ENCODE data around the gene DENND5A.
"Not testable (repeated sequence)": the region's sequence is repeated elsewhere in the genome, so short reads cannot be mapped to it uniquely, and the experiment has no call there.

Gene DENND5A

GRCh38 chr11:9176136-9176535 is 89.0 kb downstream of the DENND5A start:
- DNase-seq (ENCODE audit: low spot score) = no peak

GRCh38 chr11:9172389-9172788 is 92.8 kb downstream of the DENND5A start:
- no peak for DNase-seq (ENCODE audit: low spot score)

DNA sequence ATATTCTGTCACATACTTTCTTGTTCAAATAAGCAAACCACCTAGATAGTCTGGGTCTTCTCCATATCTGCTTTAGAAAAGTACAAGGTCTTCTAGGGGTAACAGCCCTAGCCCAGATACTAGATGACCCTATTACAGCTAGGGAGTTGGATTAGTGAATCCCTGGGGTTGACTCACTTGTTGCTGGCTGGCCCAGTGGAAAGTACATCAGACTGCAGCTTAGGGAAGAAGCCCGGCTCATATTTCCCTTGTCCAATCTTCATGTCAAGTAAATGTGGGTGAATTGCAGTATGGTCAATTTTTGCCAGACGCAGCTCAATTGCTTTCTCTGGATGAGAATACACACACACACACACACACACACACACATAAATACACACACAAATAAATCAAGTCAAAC is 94.7 kb downstream of the DENND5A start:
- no peak for DNase-seq (ENCODE audit: low spot score)

- no peak for DNase-seq (ENCODE audit: low spot score)
Measured at GRCh38 chr11:9169595-9170295, 95.4 kb downstream of the DENND5A start.

GRCh38 chr11:9161991-9162390 is 103.2 kb downstream of the DENND5A start:
- not testable (repeated sequence) for DNase-seq (ENCODE audit: low spot score)

- DNase-seq (ENCODE audit: low spot score) = no peak
Measured at GRCh38 chr11:9160166-9160565, 105.0 kb downstream of the DENND5A start.

GRCh38 chr11:9158898-9159391 is 106.2 kb downstream of the DENND5A start:
- no peak for DNase-seq (ENCODE audit: low spot score)

GRCh38 chr11:9155930-9156329 is 109.2 kb downstream of the DENND5A start:
- no peak for DNase-seq (ENCODE audit: low spot score)

DNA sequence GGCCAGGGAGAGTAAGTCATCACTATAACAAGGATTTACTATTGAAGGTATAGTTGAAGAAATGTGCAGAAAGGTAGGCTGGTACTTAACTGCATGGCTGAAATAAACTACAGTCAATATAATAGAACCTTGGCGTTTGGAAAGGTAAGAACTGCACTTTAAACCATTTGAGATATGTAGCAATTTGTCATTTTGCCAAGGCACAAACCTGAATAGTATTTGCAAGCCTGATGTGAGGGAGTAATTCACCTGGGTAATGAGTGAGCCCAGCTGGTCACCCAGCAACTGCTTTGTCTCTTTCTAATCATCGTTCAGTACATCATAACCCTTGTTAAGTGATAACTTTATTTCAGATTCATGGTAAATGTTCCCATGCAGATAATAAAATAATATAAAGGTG is 111.5 kb downstream of the DENND5A start:
- no peak for DNase-seq (ENCODE audit: low spot score)

GRCh38 chr11:9151631-9152030 is 113.5 kb downstream of the DENND5A start:
- no peak for DNase-seq (ENCODE audit: low spot score)

DNA sequence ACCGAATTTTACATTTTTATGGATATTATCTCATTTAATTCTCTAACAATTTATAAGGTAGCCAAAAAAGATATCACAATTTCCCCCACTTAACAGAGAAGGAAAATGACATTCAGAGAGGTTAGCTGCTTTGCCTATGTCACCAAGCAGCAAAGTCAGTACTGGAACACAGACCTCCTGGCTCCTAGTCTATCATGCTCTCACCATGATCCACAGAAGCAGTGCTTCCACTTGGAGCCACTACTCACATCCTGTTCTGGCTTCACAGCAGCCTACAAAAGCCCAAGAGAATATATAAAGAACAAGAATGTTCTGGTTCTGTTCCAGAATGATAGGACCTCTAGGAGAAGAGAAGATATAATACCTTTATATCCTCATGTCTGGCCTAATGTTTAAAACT is 114.2 kb downstream of the DENND5A start:
- DNase-seq (ENCODE audit: low spot score) = no peak

DNA sequence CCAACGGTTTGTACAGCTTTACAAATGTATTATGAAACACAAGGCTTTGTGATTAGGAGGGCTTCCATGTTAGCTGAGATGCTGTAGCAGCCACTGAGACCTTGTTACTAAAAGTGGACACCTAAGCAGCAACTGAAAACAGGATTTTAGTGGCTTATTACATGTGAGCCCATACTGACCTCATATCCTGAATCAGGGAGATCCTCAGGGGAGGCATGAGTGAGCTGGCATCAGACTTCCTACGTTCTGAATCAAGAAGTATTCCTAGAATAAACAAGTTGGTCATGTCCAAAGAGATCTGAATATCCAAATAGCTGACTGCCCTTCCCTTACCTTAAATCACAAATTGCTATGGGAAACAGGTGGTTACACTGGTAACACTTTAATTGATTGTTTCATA is 114.6 kb downstream of the DENND5A start:
- no peak for DNase-seq (ENCODE audit: low spot score)

- DNase-seq (ENCODE audit: low spot score) = no peak
Measured at GRCh38 chr11:9148727-9149126, 116.4 kb downstream of the DENND5A start.

DNA sequence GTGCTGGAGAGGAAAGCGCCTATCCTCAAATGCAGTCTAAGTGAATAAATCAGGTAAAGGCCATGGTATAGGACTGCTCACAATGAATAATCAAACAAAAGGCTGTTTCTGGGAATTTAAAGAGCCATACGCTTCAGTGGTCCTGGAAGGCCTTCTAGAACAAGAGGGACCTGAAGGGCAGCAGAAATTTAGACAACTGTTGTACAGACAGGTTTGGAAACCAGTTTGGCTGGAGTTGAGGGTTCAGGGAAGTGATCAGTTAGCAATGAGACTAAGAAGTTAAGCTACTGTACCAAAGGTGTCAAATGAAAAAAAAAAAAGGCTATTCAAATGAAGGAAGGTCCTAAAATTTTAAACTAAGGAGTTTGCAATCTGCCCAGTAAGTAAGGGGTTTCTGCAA is 117.1 kb downstream of the DENND5A start:
- no peak for DNase-seq (ENCODE audit: low spot score)

- DNase-seq (ENCODE audit: low spot score) = no peak
Measured at GRCh38 chr11:9146477-9146876, 118.7 kb downstream of the DENND5A start.

DNA sequence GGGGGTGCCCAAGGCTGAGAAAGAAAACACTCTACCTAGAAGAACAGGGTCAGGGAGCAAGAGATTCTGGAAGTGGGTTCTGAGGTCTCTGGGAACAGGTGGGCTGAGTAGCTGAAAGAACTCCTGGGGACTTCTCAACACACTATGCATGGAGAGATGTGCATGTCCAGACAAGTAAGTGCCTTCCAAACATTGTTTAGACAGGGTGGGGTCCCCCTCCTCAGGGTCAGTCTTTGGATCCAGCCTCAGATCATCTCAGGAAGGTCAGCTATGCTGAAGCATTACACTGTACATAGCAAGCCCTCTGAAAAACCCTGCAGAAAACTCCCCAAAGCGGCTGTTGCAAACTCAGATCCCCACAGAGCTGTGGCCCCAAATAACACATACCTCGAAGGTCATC is 119.9 kb downstream of the DENND5A start:
- DNase-seq (ENCODE audit: low spot score) = no peak

GRCh38 chr11:9144828-9145227 is 120.3 kb downstream of the DENND5A start:
- DNase-seq (ENCODE audit: low spot score) = no peak

DNA sequence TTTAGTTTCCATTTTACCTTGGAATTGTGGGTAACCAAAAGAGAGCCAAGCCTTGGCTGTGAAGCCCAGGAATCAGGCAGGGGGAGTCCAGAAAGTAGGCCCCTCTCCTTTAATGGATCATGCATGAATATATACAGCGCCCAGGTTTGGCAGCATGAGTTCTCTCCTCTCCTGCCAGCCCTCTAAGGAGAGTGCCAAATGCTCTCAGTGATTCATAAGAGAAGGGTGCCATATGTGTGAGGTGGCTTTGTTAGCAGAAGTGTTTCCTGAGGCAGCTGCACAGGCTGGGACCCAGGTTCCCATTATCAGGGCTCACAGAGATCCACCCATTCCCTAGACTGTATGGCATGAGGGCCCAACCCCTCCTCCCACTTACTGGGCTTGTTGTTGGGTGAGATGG is 121.4 kb downstream of the DENND5A start:
- DNase-seq (ENCODE audit: low spot score) = no peak

DNA sequence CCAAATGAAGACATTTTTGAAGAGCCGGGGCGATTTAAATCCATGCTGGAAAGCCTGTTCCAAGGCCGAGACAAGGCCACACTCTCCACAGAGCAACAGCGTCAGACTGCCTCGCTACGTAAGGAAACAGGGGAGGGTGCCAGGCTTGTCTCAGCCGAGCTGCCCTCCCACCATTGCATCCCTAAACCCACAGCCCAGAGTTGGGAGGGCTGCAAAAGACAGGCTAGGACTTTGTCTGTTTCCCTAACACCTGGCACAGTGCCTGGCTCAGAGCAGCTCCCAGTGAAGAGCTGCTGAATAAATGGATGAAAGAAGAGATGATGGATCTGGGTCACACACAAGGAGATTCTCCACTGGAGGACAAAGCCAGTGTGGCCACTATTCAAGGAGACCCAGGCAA is 122.4 kb downstream of the DENND5A start:
- no peak for DNase-seq (ENCODE audit: low spot score)

- DNase-seq (ENCODE audit: low spot score) = no peak
Measured at GRCh38 chr11:9141186-9141585, 124.0 kb downstream of the DENND5A start.

DNA sequence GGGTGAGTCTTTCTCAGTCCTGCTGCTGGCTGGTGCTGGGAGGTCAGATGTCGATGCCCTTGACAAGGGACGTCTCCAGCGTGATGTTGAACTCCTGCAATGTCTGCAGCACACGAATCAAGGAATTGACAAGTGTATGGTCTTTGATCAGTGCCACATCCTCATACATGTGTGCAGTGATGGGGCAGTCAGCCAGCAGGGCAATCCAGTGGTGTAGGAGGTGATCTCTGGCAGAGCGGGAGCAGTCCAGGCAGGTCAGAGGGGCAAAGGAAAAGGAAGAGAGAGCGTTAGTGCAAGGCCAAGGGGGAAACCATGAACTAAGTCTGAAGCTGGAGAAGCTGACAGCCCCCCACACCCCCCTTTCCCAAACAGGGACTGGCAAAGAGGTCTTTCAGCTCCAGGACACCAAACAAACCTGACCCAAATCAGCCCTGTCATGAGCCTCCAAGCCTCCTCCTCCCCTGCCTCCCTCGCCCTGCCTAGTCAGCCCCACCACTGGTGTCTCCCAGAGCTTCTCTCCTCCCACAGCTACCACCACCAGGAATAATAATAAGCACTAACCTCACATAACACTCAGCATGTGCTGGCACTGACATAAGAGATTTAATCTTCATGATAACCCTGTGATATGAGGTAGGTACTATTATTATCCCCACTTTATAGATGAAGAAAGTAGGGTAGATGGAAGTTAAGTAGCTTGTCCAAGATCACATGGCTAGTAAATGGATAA is 125.4 kb downstream of the DENND5A start:
- no peak for DNase-seq (ENCODE audit: low spot score)

- no peak for DNase-seq (ENCODE audit: low spot score)
Measured at GRCh38 chr11:9138612-9139579, 126.3 kb downstream of the DENND5A start.

DNA sequence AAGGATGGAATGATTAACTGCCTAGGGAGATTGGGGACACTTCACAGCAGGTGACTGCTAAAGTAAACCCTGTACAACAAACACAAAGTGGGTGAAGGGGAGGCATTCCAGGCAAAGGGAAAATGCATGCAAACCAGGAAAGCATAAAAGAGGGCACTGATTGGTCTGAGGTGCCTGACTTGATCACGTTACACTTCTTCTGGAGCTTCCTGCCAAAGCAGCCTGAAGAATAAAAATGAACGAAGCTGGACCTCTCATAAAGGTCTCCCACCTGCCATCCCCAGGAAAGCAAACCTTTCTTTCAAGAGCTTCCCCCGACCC is 127.1 kb downstream of the DENND5A start:
- no peak for DNase-seq (ENCODE audit: low spot score)

All from hematopoietic multipotent progenitor cell treated with erythropoietin and hydrocortisone succinate and interleukin-3 and kit ligand, for 15 days (in vitro differentiated cells).